Measurements from ENCODE around the gene CTSE. TPM values are rescaled to one million over a fixed set of nuclear protein-coding genes. Genes with fewer than 3 reads are reported as not detected.
A peak's percentile ranks its signal among the peaks of the same experiment; 100 is the strongest.

The CTSE gene
- total RNA-seq, 1 donor from 2014 or later, result not detected

DNA sequence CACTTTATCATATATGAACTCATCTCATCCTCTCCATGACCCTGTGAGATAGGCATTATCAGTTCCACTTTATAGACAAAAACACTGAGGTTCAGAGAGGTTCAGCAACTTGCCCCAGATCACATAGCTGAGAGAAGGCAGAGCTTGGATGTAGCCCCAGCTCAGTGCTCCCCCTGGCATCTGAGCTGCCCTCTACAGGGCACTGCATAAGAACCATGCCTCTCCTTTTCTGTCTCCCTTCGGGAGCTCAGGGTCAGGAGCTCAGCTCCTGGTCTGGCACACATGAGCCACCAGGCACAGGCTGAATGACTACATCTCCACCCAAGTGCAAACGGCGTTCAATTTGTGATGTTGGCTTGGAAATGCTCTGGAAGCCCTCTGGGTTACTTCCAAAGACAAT is 37.4 kb downstream of the CTSE start:
- TF ChIP-seq, protein P1, sequence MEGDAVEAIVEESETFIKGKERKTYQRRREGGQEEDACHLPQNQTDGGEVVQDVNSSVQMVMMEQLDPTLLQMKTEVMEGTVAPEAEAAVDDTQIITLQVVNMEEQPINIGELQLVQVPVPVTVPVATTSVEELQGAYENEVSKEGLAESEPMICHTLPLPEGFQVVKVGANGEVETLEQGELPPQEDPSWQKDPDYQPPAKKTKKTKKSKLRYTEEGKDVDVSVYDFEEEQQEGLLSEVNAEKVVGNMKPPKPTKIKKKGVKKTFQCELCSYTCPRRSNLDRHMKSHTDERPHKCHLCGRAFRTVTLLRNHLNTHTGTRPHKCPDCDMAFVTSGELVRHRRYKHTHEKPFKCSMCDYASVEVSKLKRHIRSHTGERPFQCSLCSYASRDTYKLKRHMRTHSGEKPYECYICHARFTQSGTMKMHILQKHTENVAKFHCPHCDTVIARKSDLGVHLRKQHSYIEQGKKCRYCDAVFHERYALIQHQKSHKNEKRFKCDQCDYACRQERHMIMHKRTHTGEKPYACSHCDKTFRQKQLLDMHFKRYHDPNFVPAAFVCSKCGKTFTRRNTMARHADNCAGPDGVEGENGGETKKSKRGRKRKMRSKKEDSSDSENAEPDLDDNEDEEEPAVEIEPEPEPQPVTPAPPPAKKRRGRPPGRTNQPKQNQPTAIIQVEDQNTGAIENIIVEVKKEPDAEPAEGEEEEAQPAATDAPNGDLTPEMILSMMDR (conservative IDR thresholded peaks at IDR 0.05; ENCODE audit: low read depth, low read length), result peak; percentile 45
- no peak for DNase-seq (ENCODE audit: low read depth)
- H3K4me3 ChIP-seq (ENCODE audit: low read depth, low read length), result no peak overlapping the region

DNA sequence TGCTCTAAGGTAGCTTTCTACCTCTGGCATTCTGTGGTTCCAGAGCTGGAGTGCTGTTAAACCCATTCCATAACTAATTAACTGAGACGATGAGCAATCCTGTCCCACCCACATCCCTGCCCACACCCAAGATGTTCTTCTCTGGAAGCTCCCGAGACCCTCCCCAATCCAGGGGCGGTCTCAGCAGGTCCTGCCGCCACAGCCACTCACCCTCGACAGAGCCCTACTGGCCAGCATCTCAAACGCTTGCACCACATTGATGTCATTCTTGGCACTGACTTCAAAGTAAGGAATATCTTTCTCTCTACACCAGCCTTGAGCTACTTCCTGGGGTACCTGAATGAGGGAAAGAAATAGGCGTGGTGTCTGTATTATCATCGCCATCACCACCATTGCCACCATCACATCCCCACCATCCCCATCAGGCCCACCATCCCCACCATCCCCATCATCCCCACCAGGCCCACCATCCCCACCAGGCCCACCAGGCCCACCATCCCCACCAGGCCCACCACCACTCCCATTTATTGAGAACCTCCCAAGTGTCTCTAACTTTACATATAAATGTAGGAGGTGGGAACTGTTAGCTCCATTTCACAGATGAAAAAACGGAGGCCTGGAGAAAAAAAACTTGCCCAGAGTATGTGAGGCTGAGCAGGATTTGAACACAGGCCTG is 38.2 kb downstream of the CTSE start:
- no peak overlapping the region for H3K4me3 ChIP-seq (ENCODE audit: low read depth, low read length)
- TF ChIP-seq, protein P1 (conservative IDR thresholded peaks at IDR 0.05; ENCODE audit: low read depth, low read length), result no peak
- DNase-seq (ENCODE audit: low read depth), result peak; percentile 74

DNA sequence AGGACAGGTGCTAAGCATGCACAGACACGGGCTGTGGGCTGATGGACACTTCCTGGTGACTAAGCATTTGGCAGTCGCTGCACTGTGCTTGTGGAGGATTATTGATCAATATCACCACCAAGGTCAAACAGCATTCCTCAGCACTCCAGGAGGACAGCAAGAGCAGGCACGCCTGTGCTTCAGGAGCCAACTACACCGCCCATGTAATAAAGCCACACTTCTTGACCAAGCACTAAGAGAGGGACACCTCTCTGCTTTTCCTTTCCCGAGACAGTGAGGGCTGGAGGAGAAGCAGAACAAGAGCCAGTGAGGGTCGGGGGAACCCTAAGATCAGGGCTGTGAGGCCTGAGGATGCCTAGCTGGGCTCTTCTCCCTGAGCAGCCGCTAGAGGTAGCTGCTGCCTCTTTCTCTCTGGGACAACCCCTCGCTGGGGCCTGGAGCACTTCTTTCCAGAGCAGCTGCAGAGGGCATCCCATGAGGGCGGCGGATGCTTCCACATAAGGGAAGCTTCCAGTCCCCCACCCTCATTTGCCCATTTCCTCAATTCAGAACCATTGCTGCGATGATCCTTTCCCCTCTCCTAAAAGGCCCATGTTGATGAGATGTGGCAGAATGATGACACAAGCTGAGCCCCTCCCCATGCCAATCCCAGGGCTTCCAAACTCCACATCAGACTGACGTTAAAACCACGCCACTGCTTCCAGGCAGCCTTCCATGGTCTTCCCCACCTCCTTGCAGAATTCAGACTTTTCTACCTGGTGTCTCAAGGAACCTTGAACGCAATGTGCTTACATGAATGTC is 39.6 kb downstream of the CTSE start:
- TF ChIP-seq, protein P1 (conservative IDR thresholded peaks at IDR 0.05; ENCODE audit: low read depth, low read length), result peak; percentile 93
- H3K4me3 ChIP-seq (ENCODE audit: low read depth, low read length), result no peak overlapping the region
- no peak for DNase-seq (ENCODE audit: low read depth)

DNA sequence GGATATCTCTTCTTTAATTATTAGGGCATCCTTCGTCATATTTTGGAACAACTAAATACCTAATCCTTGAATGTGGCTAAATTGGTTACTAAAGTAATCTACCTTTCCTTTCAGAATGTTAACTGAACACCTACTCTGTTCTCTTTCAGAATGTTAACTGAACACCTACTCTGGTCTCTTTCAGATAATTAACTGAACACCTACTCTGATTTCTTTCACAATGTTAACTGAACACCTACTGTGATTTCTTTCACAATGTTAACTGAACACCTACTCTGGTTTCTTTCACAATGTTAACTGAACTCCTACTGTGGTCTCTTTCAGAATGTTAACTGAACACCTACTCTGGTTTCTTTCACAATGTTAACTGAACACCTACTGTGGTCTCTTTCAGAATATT is 42.4 kb downstream of the CTSE start:
- H3K4me3 ChIP-seq (ENCODE audit: low read depth, low read length), result no peak overlapping the region
- TF ChIP-seq, protein P1 (conservative IDR thresholded peaks at IDR 0.05; ENCODE audit: low read depth, low read length), result no peak
- no peak for DNase-seq (ENCODE audit: low read depth)

DNA sequence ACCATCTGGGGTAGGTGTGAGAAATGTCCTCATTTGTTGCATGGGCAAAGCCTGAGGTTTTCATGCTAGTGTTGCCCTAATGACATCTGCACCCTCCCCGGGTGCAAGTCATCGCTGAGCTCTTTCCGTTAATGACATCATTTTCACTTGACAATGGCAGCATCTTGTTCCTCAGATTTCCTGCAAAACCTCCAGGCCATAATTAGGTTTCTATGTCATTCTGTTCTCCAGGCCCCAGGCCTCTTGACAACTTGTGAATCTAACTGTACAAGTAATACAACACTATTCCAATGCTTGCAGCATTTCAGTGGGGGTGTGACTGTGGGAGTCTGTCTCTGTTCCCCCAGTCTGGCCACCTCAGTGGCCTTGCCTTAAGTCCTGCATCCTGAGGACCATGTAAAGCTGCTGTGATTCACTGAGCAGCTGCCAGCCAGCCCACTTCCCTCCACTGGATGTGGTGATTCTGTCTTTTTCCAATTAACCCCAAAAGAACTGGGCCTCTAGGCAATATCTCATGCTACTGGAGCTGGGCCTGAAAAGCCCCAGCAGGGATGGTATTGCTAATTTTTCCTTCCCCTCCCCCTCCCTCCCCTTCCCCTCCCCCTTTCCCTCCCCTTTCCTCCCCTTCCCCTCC is 43.3 kb downstream of the CTSE start:
- TF ChIP-seq, protein P1 (conservative IDR thresholded peaks at IDR 0.05; ENCODE audit: low read depth, low read length), result no peak
- no peak overlapping the region for H3K4me3 ChIP-seq (ENCODE audit: low read depth, low read length)

DNA sequence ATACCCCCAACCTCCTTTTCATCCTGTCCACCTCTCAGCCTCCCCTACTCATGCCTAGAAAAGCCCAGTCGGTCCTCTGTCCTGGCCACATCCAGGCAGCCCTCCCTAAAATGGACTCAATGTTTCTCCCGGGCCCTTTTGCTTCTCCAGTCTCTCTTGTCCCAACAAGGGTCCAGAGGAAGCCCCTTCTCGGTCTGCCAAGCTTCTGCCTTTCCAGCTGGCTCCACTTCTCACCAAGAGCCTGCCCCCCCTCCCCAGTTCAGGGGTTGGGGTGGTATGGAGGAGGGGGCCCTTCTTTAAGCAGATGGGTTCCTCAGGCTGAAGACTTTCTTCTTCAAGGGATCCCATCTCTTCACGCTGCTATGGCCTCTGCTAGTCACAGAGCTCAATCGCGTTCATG is 44.4 kb downstream of the CTSE start:
- DNase-seq (ENCODE audit: low read depth), result no peak
- TF ChIP-seq, protein P1 (conservative IDR thresholded peaks at IDR 0.05; ENCODE audit: low read depth, low read length), result no peak
- H3K4me3 ChIP-seq (ENCODE audit: low read depth, low read length), result no peak overlapping the region

More for the DNA sequence above, 43.3 kb downstream of the CTSE start:
- DNase-seq (ENCODE audit: low read depth), result no peak

Data from epithelial cell of proximal tubule (primary cell).